Activated CD4-positive, alpha-beta T cell treated with anti-CD3 and anti-CD28 coated beads for 24 hours (primary cell): ENCODE results near the gene SPDYE4.

Source experiments
- DNase-seq, 2 donors: peaks; one replicate each; pipeline ENCODE4 v3.0.0-alpha.2; 2020; ENCODE audit warnings: low read depth in 2 of 2

The SPDYE4 gene

DNA sequence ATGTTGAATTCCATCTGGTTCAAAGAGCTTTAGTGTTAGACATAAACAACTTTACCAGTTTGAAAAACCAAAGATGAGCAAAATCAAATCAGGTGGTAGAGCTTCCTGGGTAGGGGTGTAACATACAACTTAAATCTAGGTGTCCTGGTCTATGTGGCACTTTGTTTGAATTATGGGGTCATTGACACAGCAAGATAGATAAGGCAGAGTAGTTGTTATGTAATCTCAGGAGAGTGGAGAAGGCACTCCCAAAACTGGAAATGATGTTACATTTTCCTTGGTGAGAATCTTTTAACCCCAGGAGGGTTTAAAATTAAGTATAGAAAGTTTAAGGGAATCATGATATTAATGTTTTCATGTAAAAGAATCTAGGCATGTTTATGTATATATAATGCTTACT is 45.6 kb downstream of the SPDYE4 start:
- DNase-seq = no peak

DNA sequence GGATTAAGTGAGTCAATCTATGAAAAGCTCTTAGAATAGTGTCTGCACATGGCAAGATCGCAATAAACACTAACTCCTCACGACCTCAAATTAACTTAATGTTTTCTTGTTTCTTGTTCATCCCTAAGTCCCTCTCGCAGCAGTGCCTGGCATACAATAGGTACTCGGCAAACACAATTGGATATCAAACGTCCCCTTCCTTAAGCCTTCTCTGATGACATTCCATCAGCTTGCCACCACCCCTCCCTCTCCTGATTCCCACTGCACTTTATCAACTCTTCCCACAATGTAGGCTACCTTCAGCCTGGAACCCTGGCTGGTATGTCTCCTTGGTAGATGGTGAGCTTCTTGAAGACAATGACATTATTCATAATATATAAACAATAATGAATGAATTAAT is 47.1 kb downstream of the SPDYE4 start:
- DNase-seq = no peak

DNA sequence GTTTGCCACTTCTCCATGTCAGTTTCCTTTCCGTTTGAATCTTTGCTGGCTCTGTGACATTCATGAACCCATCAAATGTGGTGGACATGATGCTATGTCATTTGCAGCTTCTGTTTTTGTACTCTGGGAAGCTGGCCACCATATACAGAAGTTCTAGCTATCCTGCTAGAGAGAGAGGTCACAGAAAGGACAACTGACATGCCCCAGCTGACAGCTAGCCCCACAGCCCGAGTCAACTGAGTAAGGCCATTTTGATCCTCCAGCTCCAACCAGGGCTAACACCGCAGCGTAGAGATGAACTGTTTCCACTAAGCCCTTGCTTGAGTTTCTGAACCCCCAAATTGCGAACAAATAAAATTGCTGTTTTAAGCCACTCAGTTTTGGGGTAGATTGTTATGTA is 47.5 kb downstream of the SPDYE4 start:
- DNase-seq = no peak

- DNase-seq = no peak
These were observed 49.3 kb downstream of the SPDYE4 start for GRCh38 chr17:8709006-8709405.

- DNase-seq = no peak
These were observed 50.3 kb downstream of the SPDYE4 start for GRCh38 chr17:8708025-8708461.

DNA sequence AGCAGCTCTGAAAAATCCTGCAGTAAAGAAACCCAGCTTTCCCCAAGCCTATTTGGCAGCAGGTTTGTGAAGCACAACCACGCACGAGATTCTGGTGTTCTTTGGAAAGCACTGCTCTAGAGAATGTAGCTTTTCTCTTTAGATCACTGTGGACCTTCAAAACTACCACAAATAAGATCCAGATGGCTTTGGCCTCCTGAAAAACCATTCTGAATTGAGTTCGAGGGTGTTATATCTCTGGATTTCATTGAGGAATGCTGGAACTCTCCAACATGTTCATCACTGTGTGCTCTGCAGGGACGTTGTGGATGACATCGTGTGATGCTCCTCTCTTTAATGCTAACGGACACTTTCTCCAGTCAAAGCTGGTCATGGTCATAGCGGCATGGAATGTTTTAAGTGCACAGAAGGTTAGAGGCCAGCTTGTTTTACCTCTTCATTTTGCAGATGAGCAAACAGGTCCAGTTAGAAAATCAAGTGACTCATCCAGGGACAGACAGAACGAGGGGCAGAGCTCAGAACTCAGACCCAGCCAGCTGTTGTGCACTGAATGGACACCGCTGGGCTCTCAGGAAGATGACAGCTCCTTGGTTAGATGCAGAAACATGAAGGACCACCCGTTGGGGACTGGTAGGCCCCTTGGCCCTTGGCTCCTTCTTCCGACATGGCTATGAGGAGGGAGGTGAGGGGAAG is 50.9 kb downstream of the SPDYE4 start:
- no peak for DNase-seq

GRCh38 chr17:8706431-8706830 is 51.9 kb downstream of the SPDYE4 start:
- DNase-seq = no peak

DNA sequence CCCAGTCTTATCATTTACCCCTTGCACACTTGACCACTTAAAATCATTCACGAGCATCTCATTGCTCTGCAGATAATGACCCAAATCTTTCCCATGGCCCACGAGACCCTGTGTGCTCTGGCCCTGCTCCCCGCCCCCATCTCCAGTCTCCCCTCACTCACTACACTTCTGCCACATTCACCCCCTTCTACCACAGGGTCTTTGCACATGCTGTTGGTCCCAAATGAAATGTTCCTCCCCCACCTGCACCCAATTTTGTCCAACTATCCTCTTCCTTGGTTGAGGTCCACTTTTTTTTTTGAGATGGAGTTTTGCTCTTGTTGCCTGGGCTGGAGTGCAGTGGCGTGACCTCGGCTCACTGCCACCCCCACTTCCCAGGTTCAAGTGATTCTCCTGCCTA is 52.9 kb downstream of the SPDYE4 start:
- no peak for DNase-seq

DNA sequence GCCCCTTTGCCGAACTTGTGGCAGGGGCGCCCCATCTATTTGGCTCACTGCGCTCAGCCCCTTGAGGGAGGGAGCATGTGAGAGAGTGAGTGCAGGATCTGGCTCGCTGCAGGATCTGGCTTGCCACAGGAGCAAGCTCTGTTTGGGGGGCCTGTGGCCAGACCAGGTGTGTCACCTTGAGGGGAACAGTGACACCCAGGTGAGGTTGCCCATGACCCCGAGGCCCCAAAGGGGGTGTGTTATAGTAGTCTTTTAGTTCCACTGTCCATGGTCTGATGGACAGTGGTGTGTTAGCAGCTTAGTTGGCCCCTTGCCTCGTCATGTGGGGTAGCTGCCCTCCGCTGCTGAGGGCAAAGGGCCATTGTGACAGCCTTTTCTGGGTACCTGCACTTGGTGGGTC is 55.3 kb downstream of the SPDYE4 start:
- no peak for DNase-seq

DNA sequence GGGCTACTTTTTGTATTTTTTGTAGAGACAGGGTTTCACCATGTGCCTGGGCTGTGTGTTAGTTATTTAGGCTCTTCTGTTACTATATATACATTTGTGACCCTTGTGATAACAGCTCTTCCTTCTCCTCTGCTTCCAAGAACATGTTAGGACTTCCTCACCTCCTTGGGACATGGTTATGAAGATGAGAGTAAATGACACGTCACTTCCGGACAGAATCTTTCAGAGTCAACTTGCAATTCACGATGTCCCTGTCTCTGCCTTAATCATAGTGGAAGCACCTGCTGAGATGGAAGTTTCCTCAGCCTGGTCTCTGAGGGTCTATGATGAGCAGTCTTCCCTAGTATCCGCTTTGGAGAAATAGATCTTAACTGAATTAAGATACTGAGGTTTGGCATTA is 56.6 kb downstream of the SPDYE4 start:
- DNase-seq = no peak

DNA sequence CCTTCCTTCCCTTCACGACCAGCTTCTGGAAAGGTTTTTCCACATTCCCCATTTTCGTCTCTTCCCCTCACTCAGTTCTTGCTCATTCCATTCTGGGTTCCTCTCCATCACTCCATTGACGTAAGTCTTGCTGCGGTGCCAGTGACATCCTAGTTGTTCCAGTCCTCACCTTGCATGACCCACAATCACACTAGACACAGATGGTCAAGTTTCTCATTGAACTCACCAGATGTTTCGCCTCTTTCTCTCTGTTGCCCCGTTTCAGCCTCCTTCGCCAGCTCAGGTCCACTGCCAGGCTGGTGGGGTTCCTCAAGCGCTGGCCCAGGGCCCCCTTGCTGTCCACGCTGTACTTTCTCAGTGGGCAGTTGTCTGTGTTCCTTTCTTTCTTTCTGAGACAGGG is 57.1 kb downstream of the SPDYE4 start:
- DNase-seq = no peak
